HG03565 (cell line): ENCODE results near the gene CHRNA7.
A peak's percentile ranks its signal among the peaks of the same experiment; 100 is the strongest.

ENCODE experiments used
- ATAC-seq: cut with Tn5 transposase; IDR thresholded peaks from one replicate; pipeline ENCODE4 v1.9.1; 2021; ENCODE audit warnings: mild to moderate bottlenecking, moderate library complexity; ENCODE audit not compliant: unreplicated experiment

Gene CHRNA7

DNA sequence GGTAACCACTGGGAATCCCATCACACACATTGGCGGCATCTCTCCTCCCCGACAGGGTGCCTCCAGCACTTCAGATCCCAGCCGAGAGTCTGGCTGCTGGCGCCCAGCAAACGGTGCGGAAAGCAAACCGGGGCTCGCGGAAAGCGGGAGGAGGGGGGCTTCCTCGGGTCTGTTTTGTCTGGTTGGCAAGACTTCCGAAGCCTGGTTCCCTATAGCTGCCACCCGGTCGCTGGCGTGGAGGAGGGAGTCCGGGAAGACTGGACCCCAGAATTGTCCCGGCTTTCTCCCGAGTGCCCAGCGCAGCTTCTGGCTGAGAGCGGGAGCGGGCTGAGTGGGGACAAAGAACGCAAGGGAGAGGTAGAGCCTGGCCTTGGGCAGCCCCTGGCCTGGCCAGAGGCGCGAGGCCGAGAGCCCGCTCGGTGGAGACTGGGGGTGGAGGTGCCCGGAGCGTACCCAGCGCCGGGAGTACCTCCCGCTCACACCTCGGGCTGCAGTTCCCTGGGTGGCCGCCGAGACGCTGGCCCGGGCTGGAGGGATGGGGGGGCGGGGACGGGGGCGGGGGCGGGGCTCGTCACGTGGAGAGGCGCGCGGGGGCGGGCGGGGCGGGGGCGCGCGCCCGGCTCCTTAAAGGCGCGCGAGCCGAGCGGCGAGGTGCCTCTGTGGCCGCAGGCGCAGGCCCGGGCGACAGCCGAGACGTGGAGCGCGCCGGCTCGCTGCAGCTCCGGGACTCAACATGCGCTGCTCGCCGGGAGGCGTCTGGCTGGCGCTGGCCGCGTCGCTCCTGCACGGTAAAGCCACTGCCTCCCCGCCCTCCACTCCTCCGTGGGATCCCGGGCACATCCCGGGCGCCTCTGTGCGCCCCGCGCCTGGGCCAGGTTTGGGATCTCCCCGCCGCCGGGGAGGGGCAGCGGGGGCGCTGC lies at the start of gene CHRNA7:
CHRNA7 (plus strand) TSS at position 654 of the 920 bp plus-strand sequence; CDS start at position 734, 80 bp downstream.
- peak; percentile 44 for ATAC-seq

DNA sequence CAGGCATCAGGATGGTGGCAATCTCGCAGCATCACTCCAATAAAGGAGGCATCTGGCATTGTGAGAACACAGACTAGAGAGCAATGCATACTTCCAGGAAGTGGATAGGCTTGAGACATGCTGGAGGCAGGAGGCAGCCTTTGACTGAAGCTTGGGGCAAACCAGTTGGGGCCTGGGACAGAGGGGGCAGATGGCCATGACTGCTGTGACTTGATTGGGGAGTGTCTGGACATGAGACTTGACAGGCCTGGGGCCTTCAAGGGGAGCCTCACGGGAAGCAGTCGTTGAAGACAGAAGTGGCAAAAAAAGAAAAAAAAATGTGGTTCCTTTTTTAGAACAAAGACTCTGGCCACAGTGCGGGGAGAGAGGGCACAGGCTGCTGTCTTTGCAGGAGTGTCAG lies 44.7 kb upstream of the CHRNA7 start:
- ATAC-seq, result no peak

DNA sequence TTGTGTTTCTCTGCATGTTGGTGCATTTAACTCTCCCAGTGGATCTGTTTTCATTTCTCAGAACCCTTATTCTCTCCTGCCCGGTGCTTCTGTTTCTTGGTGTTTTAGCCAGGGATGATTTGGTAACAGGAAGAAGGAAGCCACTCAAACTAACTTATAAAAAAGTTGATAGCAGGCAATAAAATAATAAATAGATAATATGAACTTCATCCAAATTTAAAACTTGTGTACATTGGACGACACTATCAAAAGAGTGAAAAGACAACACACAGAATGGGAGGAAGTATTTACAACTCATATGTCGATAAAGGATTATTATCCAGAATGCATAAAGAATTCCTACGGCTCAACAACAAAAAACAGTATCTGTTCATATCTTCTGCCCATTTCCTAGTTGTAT lies 37.3 kb upstream of the CHRNA7 start:
- ATAC-seq, result no peak

DNA sequence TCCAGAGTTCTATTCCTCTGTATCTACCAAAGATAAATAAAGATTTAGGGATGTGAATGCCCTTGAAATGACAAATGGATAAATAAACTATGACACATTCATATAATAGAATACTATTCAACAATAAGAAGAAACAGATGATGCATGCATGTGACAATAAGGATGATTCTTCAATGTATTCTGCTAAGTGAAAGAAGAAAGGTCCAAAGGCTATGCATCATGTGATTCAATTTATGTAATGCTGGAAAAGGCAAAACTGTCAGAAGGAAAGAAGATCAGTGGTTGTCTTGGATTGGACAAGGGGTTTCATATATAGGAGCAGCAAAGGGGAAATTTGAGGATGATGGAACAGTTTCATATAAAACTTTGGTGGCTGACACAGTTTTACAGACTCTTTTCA lies 32.6 kb upstream of the CHRNA7 start:
- no peak for ATAC-seq

DNA sequence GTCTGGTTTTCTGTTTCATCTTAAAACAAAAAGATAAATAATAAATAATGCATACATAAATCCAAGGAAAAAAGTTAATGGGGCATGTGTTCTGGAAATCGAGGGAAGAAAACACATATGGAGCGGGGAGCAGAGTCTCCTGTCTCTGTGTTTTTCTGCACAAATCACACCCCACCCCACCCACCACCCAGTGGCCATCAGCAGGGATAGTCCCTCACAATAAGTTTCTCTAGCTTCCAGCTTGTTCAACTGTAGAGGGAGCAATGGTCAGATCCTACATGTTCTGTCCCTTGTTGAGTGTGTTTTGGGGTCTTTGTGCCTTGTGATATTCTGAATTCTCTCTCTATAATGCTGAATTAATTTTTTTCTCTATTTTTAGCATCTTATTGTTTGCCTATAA lies 26.8 kb upstream of the CHRNA7 start:
- no peak for ATAC-seq

DNA sequence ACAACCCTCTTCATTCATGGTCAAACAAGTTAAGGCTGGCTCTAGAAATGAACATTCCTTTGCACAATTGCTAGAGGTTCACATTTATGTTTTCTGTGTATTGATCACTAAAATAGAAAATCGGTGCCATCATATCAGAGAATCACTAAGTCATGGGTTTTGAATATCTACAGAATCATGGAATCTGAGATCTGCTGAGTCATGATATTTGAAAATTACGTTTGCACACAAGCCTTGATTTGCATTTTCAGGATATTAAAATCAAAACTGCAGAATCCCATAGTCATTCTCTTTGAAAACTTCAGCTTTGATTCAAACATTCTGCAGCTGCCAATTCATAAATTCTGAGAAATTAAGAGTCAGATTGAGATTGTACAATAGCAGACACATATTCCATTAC lies 26.1 kb upstream of the CHRNA7 start:
- ATAC-seq, result no peak

GRCh38 chr15:32007355-32007960 lies 22.9 kb upstream of the CHRNA7 start:
- ATAC-seq, result no peak

DNA sequence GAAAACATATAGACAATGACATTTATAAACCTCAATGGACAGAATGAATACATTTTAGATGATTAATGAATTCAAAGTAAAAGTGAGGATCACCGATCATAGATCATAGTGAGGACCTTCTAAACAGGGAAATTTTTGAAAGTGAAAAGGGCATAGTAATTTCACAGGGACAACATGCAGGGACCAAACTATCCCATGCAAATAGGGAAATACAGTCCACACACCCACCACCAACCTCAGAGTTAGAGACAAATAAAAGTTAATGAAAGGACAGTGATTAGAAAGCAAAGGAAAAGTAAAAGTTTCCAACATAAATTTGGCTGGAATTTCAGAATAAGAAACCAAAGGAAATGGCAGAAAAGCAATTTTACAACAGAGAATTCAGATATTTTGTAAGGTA lies 15.4 kb upstream of the CHRNA7 start:
- ATAC-seq, result no peak

DNA sequence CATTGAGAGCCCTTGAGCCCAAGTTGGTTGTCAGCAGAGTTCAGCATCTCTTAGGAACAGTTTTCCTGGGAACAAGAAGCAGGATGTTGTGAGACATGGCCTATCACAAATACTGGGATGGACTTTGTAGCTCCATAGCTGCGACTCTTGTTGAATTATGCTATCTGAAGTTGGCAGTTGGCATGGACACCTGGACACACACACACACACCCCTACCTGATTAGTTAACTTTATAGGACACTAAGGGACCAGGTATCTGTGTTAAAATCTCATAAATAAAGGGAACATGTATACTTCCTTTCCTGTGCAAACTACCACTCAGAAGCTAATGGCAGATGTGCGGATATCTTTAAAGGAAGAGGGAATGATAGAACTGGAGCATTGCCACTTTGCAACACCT lies 10.2 kb upstream of the CHRNA7 start:
- no peak for ATAC-seq

DNA sequence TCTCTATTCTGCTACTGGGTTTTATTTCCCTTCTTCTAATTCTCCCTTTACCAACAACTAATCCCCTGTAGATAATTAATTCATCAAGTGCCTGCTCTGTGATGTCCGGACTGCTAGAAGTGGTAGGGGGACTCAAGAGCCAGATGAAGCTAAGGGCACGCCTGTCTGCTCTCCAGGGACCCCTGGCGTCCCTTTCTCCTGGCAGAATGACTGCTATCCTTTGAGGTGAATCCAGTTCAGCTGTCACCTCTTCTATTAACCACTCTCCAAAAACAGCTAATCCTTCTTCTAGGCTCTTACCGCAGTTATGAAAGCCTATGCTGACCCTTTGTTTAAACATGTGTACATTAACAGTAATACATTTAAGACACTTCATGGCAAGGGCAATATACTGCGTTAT lies 1.4 kb upstream of the CHRNA7 start:
- no peak for ATAC-seq

GRCh38 chr15:32029409-32029861 lies 880 bp upstream of the CHRNA7 start:
- ATAC-seq, result no peak

DNA sequence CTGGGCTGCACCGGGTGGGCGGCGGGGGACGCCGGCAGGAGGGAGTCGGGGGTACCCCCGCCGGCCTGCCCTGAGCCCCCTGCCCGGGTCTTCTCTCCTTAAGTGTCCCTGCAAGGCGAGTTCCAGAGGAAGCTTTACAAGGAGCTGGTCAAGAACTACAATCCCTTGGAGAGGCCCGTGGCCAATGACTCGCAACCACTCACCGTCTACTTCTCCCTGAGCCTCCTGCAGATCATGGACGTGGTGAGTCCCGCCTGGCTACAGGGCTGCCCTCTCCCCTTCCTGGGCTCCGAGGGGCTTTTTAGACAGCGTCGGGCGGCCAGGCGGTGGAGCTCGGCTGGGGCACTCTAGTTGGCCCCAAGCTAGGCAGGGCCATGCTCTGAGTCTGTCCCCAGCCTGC lies 480 bp downstream of the CHRNA7 start:
- ATAC-seq, result no peak

- ATAC-seq, result no peak
These were observed 3.0 kb downstream of the CHRNA7 start for GRCh38 chr15:32033186-32033890.

DNA sequence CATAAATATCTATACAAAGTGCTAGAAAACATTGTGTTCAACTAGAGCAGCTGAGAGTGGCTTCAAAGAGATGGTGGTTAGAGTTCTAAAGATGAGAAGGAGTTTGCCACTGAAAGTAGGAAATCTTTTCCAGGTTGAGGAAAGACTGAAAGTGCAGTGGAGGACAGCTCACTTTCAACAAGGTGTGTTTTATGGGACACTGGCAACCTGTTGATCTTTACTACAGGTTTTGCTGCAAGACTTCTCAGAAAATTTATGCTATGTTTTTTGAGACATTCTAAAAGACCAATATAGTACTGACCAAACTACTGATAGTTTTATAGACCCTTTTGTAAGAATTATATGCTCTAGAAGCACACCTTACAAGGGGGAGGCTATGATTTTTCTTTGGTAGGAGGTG lies 3.8 kb downstream of the CHRNA7 start:
- no peak for ATAC-seq

DNA sequence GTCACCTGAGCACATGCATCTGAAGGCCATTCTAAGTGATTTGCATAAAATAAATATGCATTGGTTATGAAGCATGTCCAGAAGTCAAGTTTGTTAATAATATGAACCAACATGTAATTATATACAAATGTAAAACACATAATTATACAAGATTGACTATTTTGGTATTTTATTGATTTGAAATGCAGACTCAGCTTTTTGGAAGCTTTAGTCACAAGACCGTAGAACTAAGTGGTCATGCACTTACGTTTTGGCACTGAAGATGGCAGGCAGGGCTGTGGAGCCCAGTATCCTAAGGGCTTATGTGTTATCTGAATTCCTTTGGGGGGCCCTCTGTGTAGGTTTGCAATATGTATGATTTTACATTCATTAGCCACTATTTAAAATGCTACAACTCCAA lies 5.0 kb downstream of the CHRNA7 start:
- no peak for ATAC-seq

DNA sequence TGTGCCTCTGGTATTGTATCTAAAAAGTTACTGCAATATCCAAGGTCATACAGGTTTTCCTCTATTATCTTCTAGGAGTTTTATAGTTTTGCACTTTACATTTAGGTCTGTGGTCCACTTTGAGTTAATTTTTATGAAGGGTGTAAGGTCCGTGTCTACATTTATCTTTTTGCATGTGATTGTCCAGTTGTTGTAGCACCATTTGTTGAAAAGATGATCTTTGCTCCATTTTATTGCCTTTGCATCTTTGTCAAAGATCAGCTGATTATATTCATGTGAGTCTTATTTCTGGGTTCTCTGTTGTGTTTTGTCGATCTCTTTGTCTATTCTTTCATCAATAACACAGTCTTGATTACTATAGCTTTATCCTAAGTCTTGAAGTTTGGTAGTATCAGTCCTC lies 6.7 kb downstream of the CHRNA7 start:
- ATAC-seq, result no peak

DNA sequence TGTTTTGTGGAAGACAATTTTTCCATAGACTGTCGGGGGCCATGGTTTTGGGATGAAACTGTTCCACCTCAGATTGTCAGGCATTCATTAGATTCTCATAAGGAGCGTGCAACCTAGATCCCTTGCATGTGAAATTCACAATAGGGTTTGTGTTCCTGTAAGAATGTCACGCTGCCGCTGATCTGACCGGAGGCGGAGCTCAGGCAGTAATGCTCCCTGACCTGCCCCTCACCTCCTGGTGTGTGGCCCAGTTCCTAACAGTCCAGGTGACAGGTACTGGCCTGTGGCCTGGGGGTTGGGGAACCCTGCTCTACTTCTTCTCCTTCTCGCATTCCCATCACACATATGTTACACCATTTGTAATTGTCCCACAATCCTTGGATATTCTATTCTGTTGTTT lies 11.0 kb downstream of the CHRNA7 start:
- ATAC-seq, result no peak

DNA sequence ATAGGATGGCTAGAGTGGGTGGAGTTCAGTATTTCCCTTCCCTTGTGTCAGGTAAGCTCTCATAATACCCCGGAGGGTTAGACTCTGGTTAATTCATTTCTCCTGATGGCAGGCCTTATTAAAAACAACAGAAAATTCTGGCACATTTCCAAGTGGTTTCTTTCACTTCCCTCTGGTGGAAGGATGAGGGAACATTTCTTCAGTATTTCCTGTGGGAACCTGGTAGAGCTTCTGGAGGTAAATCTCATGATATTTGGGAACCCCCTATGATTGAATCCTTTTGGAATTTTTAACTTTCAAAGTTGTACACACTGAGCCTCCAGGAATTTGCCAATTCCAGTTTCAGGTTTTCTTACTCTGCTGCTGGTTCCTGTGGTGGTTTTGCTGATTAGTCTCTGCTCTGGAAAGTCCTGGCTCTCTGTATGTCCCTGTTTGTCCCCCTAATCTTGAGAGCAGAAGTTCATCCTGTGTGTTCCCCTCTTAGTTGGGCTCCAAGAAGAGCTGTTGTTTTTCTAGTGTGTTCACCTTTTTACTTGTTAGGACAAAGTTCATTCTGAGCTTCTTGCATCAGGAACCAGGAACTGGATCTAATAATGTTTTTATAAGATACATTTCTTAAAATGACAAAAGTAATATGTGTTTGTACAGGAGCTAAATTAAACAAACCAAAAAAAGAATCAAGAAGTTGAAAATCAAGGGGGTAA lies 12.1 kb downstream of the CHRNA7 start:
- ATAC-seq, result no peak

DNA sequence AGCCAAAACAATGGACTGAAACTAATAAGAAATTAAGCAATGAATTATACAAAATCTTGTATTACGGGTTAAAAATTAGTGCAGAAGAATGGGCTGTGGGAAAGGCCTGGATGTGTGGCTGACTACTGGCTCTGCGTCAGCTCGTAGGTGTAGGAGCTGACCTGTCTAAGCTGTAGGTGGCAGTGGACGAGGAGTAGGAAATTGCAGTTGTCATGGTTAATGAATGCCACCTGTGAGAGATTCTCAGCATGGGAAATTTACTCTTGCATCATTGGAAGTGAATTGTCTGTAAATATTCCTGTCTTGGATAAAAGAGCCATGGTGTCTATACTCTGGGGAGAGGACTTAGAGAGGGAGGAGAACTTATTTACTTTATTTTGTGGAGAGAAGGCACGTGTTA lies 23.4 kb downstream of the CHRNA7 start:
- no peak for ATAC-seq

- ATAC-seq, result no peak
These were observed 27.6 kb downstream of the CHRNA7 start for GRCh38 chr15:32057876-32058425.

- ATAC-seq, result no peak
These were observed 30.4 kb downstream of the CHRNA7 start for GRCh38 chr15:32060706-32061105.
